Neural cell (in vitro differentiated cells): ENCODE measurements around the gene ENGASE. TPM values are rescaled to one million over a fixed set of nuclear protein-coding genes. Genes with fewer than 3 reads are reported as not detected.

Experiments
- H2AFZ ChIP-seq: fragments of 200-600, 300-800 bp; sonication (generic), shearing (Covaris generic); 2 replicates; pipeline ENCODE4 v1.6.0; 2014; ENCODE audit warnings: low read depth, mild to moderate bottlenecking, antibody characterized with exemption, low read length, moderate library complexity
- H3F3A ChIP-seq: fragments of 200-600 bp; shearing (Covaris generic); 2 replicates; pipeline ENCODE4 v1.6.1; 2016; ENCODE audit warnings: mild to moderate bottlenecking, moderate library complexity, mixed read lengths, antibody characterized with exemption, low read length; ENCODE audit not compliant: insufficient read depth, poor library complexity, severe bottlenecking
- H3K27ac ChIP-seq: fragments of 200-600, 300-800 bp; sonication (generic), shearing (Covaris generic); 2 replicates; pipeline ENCODE4 v1.5.1; 2014; ENCODE audit warnings: mild to moderate bottlenecking, low read length, moderate library complexity
- H3K27me3 ChIP-seq: fragments of 300-800, 200-600 bp; sonication (generic), shearing (Covaris generic); 2 replicates; pipeline ENCODE4 v1.6.0; 2014; ENCODE audit warnings: mild to moderate bottlenecking, low read depth, low read length, moderate library complexity; ENCODE audit not compliant: insufficient read depth
- H3K36me3 ChIP-seq: fragments of 300-800, 200-600 bp; sonication (generic), shearing (Covaris generic); 2 replicates; pipeline ENCODE4 v1.5.1; 2014; ENCODE audit warnings: mild to moderate bottlenecking, antibody characterized with exemption, low read length, moderate library complexity; ENCODE audit not compliant: insufficient read depth
- H3K4me2 ChIP-seq: fragments of 300-800, 200-600 bp; sonication (generic), shearing (Covaris generic); 2 replicates; pipeline ENCODE4 v1.6.0; 2014; ENCODE audit warnings: mild to moderate bottlenecking, low read length
- H3K4me3 ChIP-seq: fragments of 300-800, 200-600 bp; sonication (generic), shearing (Covaris generic); 2 replicates; pipeline ENCODE4 v1.5.1; 2014; ENCODE audit warnings: mild to moderate bottlenecking, low read length, moderate library complexity
- H3K79me2 ChIP-seq: fragments of 200-600 bp; shearing (Covaris generic); replicated peaks from 2 replicates; pipeline ENCODE4 v1.6.0; 2014; ENCODE audit warnings: mild to moderate bottlenecking, low read length, moderate library complexity; ENCODE audit not compliant: insufficient read depth
- H3K9ac ChIP-seq: fragments of 300-800, 200-600 bp; sonication (generic), shearing (Covaris generic); 2 replicates; pipeline ENCODE4 v1.6.1; 2016; ENCODE audit warnings: mild to moderate bottlenecking, low read length, mixed read lengths
- H3K9me2 ChIP-seq: fragments of 200-600 bp; shearing (Covaris generic); 2 replicates; pipeline ENCODE4 v1.6.1; 2016; ENCODE audit warnings: mild to moderate bottlenecking, low read length, mixed read lengths; ENCODE audit not compliant: insufficient read depth
- H3K9me3 ChIP-seq: fragments of 200-600, 300-800 bp; sonication (generic), shearing (Covaris generic); 2 replicates; pipeline ENCODE4 v1.6.1; 2016; ENCODE audit warnings: mild to moderate bottlenecking, mixed run types, low read length, moderate library complexity, mixed read lengths
- H4K20me1 ChIP-seq: fragments of 200-600 bp; shearing (Covaris generic); 2 replicates; pipeline ENCODE4 v1.6.1; 2016; ENCODE audit warnings: mild to moderate bottlenecking, mixed run types; ENCODE audit not compliant: insufficient read depth
- CTCF ChIP-seq: fragments of 450-650 bp; IDR thresholded peaks from 2 replicates; pipeline ENCODE4 v1.5.1; 2014; ENCODE audit warnings: antibody characterized with exemption, mild to moderate bottlenecking, moderate library complexity; ENCODE audit not compliant: poor library complexity, severe bottlenecking
- EP300 ChIP-seq: fragments of 450-650 bp; conservative IDR thresholded peaks from 2 replicates; pipeline ENCODE4 v1.6.1; 2014; ENCODE audit warnings: antibody characterized with exemption, mild to moderate bottlenecking, moderate library complexity; ENCODE audit not compliant: poor library complexity, severe bottlenecking
- EZH2 ChIP-seq: fragments of 200-600, 300-800 bp; shearing (Covaris generic), sonication (generic); IDR thresholded peaks from 2 replicates; pipeline ENCODE4 v1.6.1; 2014; ENCODE audit warnings: antibody characterized with exemption, low read length, borderline replicate concordance, mild to moderate bottlenecking; ENCODE audit not compliant: insufficient read depth, poor library complexity, severe bottlenecking
- MXI1 ChIP-seq: fragments of 450-650 bp; conservative IDR thresholded peaks from 2 replicates; pipeline ENCODE4 v1.6.1; 2014; ENCODE audit warnings: antibody characterized with exemption, mild to moderate bottlenecking; ENCODE audit not compliant: poor library complexity, severe bottlenecking
- POLR2AphosphoS5 ChIP-seq: IDR thresholded peaks from 2 replicates; pipeline ENCODE4 v1.6.1; 2012
- RAD21 ChIP-seq: fragments of 450-650 bp; conservative IDR thresholded peaks from 2 replicates; pipeline ENCODE4 v1.6.1; 2014; ENCODE audit warnings: antibody characterized with exemption, mild to moderate bottlenecking, moderate library complexity
- REST ChIP-seq: IDR thresholded peaks from 2 replicates; pipeline ENCODE4 v1.6.1; 2012; ENCODE audit warnings: borderline replicate concordance
- SMC3 ChIP-seq: fragments of 450-650 bp; conservative IDR thresholded peaks from 2 replicates; pipeline ENCODE4 v1.6.1; 2014; ENCODE audit warnings: antibody characterized with exemption, mild to moderate bottlenecking, moderate library complexity; ENCODE audit not compliant: poor library complexity
- TAF1 ChIP-seq: IDR thresholded peaks from 2 replicates; pipeline ENCODE4 v1.6.1; 2012; ENCODE audit warnings: low read depth
- polyA plus RNA-seq: library from polyadenylated mRNA; depleted of rRNA; stranded (reverse); fragments of >200 nt; gene quantifications from 2 replicates; pipeline ENCODE4 v1.2.3, GENCODE V29; 2014

The ENGASE gene
- polyA plus RNA-seq, 1 donor from 2014 or later, result 13.0 TPM

- no peaks in the 10 kb centered on the region for H3F3A ChIP-seq
- no peak overlapping the region for H3K4me3 ChIP-seq
- H3K27ac ChIP-seq, result no peak overlapping the region
- H4K20me1 ChIP-seq, result no peaks in the 10 kb centered on the region
- no peak overlapping the region for H2AFZ ChIP-seq
- H3K4me2 ChIP-seq, result no peak overlapping the region
- H3K9ac ChIP-seq, result no peak overlapping the region
- H3K9me3 ChIP-seq, result peaks cover 5% of the 10 kb centered on the region
- no peaks in the 10 kb centered on the region for H3K9me2 ChIP-seq
- TF ChIP-seq REST (no peak), POLR2AphosphoS5 (no peak), EZH2 (no peak), MXI1 (no peak)
- no peaks in the 10 kb centered on the region for H3K36me3 ChIP-seq
- H3K79me2 ChIP-seq, result no peaks in the 10 kb centered on the region
- H3K27me3 ChIP-seq, result no peaks in the 10 kb centered on the region
Measured at GRCh38 chr17:79054200-79054960, 20.2 kb upstream of the ENGASE start.

- TF ChIP-seq TAF1, result no peak
- no peak for TF ChIP-seq SMC3
- TF ChIP-seq REST, result no peak
- no peak for TF ChIP-seq MXI1
- TF ChIP-seq RAD21, result no peak
- TF ChIP-seq EZH2, result no peak
- TF ChIP-seq EP300, result no peak
- no peak for TF ChIP-seq CTCF
- no peak for TF ChIP-seq POLR2AphosphoS5
- Histone ChIP-seq H4K20me1 (no peaks in the 10 kb centered on the region), H3K27ac (no peak overlapping the region)
Measured at GRCh38 chr17:79055197-79055596, 19.4 kb upstream of the ENGASE start.

More at GRCh38 chr17:79055197-79055596, 19.4 kb upstream of the ENGASE start:
- no peaks in the 10 kb centered on the region for H3K79me2 ChIP-seq
- H3K27me3 ChIP-seq, result no peaks in the 10 kb centered on the region
- H2AFZ ChIP-seq, result no peak overlapping the region
- no peaks in the 10 kb centered on the region for H3F3A ChIP-seq
- no peak overlapping the region for H3K4me2 ChIP-seq
- peaks cover 5% of the 10 kb centered on the region for H3K9me3 ChIP-seq
- H3K9ac ChIP-seq, result no peak overlapping the region
- H3K9me2 ChIP-seq, result no peaks in the 10 kb centered on the region
- no peak overlapping the region for H3K4me3 ChIP-seq
- H3K36me3 ChIP-seq, result no peaks in the 10 kb centered on the region
